NB4 (cell line): ENCODE data around the gene SMIM43.
A peak's percentile ranks its signal among the peaks of the same experiment; 100 is the strongest.

Experiments
- DNase-seq: peaks from one replicate; pipeline ENCODE4 v3.0.0; 2010; ENCODE audit warnings: low read depth
- H3K4me3 ChIP-seq: one replicate; pipeline ENCODE4 v1.5.1; 2011; ENCODE audit warnings: mild to moderate bottlenecking, low read depth, low read length, moderate library complexity
- MYC ChIP-seq: IDR thresholded peaks from 2 replicates; pipeline ENCODE4 v1.6.1; 2011; ENCODE audit warnings: low read depth, low read length
- POLR2A ChIP-seq: IDR thresholded peaks from 2 replicates; pipeline ENCODE4 v1.6.1; 2011; ENCODE audit warnings: mild to moderate bottlenecking; ENCODE audit not compliant: insufficient read length; ENCODE audit errors: extremely low read depth
- TF ChIP-seq, protein P1 (sequence below): IDR thresholded peaks from 2 replicates; pipeline ENCODE4 v1.6.1; 2011; ENCODE audit warnings: low read depth, low read length
- TF ChIP-seq, protein P2 (sequence below): IDR thresholded peaks from one replicate; pipeline ENCODE4 v1.5.1; 2012; ENCODE audit warnings: low read depth, low read length

SMIM43 gene

DNA sequence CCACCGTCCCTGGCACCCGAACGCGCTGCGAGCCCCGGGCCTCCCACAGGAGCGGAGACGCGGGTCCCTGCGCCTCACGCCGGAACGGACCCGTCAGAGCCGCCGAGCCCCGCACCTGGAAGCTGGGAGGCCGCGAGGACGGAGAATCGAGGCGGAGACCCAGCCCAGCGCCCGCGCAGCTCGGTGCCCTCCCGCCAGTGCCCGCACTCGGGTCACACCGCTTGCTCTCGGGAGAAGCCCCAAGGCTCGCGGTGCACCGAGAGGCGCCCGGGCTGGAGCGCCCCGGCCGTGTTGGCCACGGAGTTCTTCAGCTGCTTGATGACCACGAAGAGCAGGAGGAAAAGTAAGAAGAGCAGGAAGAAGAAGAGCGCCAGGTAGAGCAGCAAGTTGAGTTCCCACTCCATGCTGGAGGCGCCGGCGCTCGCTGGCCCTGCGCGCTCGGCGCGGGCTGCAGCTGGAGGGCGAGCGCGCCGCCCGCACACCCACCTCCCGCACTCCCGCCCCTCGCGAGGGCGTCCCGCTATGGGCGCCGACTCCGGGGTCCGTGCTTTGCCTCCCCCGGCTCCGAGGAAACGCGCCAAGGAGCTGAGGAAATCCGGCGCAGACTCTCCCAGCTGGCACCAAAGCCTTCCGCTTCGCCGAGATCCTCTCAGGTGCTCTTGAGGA, at the start of gene SMIM43:
TSS of gene SMIM43 (minus strand) at position 463 of the 666 bp plus-strand sequence. CDS start at position 404, 59 bp downstream.
- TF ChIP-seq MYC (no peak), POLR2A (no peak)
- TF ChIP-seq, protein P1, sequence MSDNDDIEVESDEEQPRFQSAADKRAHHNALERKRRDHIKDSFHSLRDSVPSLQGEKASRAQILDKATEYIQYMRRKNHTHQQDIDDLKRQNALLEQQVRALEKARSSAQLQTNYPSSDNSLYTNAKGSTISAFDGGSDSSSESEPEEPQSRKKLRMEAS: no peak
- TF ChIP-seq, protein P2, sequence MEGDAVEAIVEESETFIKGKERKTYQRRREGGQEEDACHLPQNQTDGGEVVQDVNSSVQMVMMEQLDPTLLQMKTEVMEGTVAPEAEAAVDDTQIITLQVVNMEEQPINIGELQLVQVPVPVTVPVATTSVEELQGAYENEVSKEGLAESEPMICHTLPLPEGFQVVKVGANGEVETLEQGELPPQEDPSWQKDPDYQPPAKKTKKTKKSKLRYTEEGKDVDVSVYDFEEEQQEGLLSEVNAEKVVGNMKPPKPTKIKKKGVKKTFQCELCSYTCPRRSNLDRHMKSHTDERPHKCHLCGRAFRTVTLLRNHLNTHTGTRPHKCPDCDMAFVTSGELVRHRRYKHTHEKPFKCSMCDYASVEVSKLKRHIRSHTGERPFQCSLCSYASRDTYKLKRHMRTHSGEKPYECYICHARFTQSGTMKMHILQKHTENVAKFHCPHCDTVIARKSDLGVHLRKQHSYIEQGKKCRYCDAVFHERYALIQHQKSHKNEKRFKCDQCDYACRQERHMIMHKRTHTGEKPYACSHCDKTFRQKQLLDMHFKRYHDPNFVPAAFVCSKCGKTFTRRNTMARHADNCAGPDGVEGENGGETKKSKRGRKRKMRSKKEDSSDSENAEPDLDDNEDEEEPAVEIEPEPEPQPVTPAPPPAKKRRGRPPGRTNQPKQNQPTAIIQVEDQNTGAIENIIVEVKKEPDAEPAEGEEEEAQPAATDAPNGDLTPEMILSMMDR: no peak
- H3K4me3 ChIP-seq: no peak within 1 kb of the TSS
- DNase-seq: no peak

DNA sequence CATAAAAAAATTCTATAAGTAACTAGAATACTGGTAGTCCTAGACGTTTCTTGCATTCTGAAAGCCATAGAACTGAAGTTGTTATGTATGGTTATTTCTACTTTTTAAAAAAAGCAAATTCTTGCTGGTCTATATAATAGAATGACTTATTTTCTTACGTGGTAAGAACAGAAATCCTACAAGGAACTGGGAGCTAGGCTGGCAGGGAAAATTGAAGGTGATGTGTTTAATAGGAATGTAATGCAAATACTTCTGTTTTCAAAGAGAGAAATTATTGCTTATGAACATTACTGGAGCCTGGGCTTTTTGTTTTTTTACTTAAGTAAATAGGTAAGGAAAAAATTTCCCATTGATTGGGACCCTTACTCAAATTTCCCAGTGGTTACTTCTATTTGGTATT, 49.8 kb upstream of the SMIM43 start:
- TF ChIP-seq POLR2A (no peak), MYC (no peak)
- TF ChIP-seq, protein P1: no peak
- TF ChIP-seq, protein P2: no peak
- H3K4me3 ChIP-seq: no peak overlapping the region
- DNase-seq: no peak

DNA sequence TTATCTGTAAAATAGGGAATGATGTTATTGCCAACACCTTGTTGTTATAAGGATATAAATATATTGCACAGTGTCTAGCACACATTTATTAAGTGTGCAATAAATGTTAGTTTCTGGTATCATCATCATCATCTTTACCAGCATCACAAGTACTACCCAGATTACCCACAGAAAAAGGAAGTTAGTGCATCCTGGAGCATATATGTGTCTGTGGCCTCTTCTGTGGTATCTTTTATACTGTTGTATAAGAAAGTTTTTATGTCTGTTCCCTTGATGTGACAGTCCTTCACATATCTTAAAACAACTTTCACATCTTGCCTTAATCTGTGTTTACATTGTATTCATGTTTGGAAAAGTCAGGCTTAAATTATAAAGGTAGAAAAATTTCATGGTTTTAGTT, 46.2 kb upstream of the SMIM43 start:
- DNase-seq: no peak
- no peak overlapping the region for H3K4me3 ChIP-seq
- TF ChIP-seq POLR2A (no peak), MYC (no peak)
- TF ChIP-seq, protein P2: no peak
- TF ChIP-seq, protein P1: no peak

DNA sequence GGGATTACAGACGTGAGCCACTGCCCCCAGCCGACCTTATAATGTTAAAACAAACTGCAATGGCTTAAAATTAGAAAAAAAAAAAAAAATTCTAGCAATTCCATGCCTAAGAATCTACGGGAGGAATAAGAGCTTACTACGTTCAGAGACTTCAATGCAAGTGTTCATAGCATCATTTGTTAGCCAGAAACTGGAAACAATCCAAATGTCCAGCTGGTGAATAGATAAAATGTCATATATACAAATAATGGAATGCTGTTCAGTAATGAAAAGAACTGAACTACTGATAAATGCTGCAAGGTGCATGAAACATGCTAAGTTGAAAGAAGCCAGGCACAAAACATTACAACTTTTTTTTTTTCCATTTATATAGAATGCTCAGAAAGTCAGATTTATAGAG, 41.4 kb upstream of the SMIM43 start:
- no peak overlapping the region for H3K4me3 ChIP-seq
- DNase-seq: no peak
- TF ChIP-seq POLR2A: no peak
- TF ChIP-seq, protein P2: no peak
- TF ChIP-seq, protein P1: no peak
- no peak for TF ChIP-seq MYC

DNA sequence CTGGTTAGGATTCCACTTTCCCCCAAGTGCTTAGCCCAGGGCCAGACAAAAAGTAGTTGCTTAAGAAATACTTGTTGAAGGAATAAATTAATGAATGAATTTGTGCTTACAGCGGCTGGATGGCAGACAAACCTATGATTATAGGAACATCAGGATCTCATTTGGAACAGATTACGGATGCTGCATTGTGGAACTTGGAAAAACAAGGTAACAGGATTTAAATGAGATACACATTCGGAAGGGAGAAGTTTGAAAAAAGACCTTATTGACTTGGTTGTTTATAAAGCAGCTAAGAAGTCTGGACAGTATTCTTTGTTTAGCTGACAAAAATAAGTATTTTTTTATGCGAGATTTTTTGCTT, 36.7 kb upstream of the SMIM43 start:
- no peak for DNase-seq
- TF ChIP-seq, protein P2: no peak
- TF ChIP-seq MYC: no peak
- no peak for TF ChIP-seq POLR2A
- TF ChIP-seq, protein P1: no peak
- H3K4me3 ChIP-seq: peak overlapping the region; percentile 97
